Measurements from ENCODE around the gene PRM3. TPM values are rescaled to one million over a fixed set of nuclear protein-coding genes. Genes with fewer than 3 reads are reported as not detected.
"Not testable (repeated sequence)": the region's sequence is repeated elsewhere in the genome, so short reads cannot be mapped to it uniquely, and the experiment has no call there.

Gene PRM3
- total and polyA plus RNA-seq, 2 donors (not counting 1 experiment from before 2014, with no cell fraction given): not detected

GRCh38 chr16:11291091-11291703, 17.8 kb upstream of the PRM3 start:
- Mint-ChIP-seq H3K4me1 (peaks cover 42% of the 10 kb centered on the region), H3K27ac (no peak overlapping the region), H3K4me3 (no peak overlapping the region), H3K27me3 (no peaks in the 10 kb centered on the region), H3K9me3 (ENCODE audit: insufficient read depth) (no peaks in the 10 kb centered on the region)
- H3K36me3 ChIP-seq (replicated peaks in 1 of 2; ENCODE audit: control extremely low read depth in 1 of 2, control insufficient read depth in 1 of 2, extremely low read depth in 1 of 2, insufficient read depth in 2 of 2, low read length in 1 of 2): no peaks in the 10 kb centered on the region
- no peak overlapping the region for H3K4me3 ChIP-seq (ENCODE audit: control extremely low read depth in 1 of 5, extremely low read depth in 1 of 5, insufficient read depth in 1 of 5, low read depth in 2 of 5, low read length in 4 of 5)
- ChIA-PET POLR2A (no interaction called here), CTCF (interaction anchor here (0.9 to 1.8 kb wide), 3 partner anchors 12 to 67 kb away, joined by 3 to 5 read pairs (median 4); partner anchors contain the start of gene SOCS1)
- DNase-seq (no peak), ATAC-seq (ENCODE audit: low read depth) (no peak)
- H3K79me2 ChIP-seq (ENCODE audit: control insufficient read depth, insufficient read depth, low read length): no peaks in the 10 kb centered on the region
- H3K9me3 ChIP-seq (ENCODE audit: control extremely low read depth in 1 of 3, control insufficient read depth in 2 of 3, insufficient read depth in 1 of 3, low read length in 2 of 3): peaks cover 0 to 5% (median 0%) of the 10 kb centered on the region in 3 donors
- H3K9ac ChIP-seq (ENCODE audit: low read length): no peak overlapping the region
- TF ChIP-seq CTCF (IDR thresholded peaks at IDR 0.05): no peak
- no peak for TF ChIP-seq EZH2 (IDR thresholded peaks at IDR 0.05; ENCODE audit: borderline replicate concordance, insufficient read depth, low read depth, low read length, poor library complexity, severe bottlenecking)
- 97% methylated on average over 9 of the region's 10 CpGs for WGBS (ENCODE audit: insufficient coverage)
- H3K4me1 ChIP-seq (ENCODE audit: control insufficient read depth in 2 of 2, insufficient read depth in 2 of 2, low read length in 2 of 2): peaks cover 25 to 28% of the 10 kb centered on the region in 2 donors
- H2AFZ ChIP-seq (ENCODE audit: insufficient read depth, low read depth, low read length, poor library complexity, severe bottlenecking): no peak overlapping the region
- H3K27ac ChIP-seq (ENCODE audit: low read length in 2 of 2): no peak overlapping the region
- no peaks in the 10 kb centered on the region for H4K20me1 ChIP-seq (ENCODE audit: control insufficient read depth, insufficient read depth, low read length, poor library complexity, severe bottlenecking)
- H3K4me2 ChIP-seq (replicated peaks; ENCODE audit: low read depth, low read length, poor library complexity, severe bottlenecking): no peak overlapping the region
- peaks cover 0 to 6% (median 0%) of the 10 kb centered on the region in 4 experiments for H3K27me3 ChIP-seq (replicated peaks in 1 of 4; ENCODE audit: control extremely low read depth in 1 of 4, control insufficient read depth in 3 of 4, insufficient read depth in 4 of 4, low read length in 3 of 4)
- intact Hi-C loops (cut with micrococcal nuclease): no loop called here

- Histone ChIP-seq H3K9me3 (ENCODE audit: control extremely low read depth in 1 of 3, control insufficient read depth in 2 of 3, insufficient read depth in 1 of 3, low read length in 2 of 3) (peaks cover 0 to 6% (median 0%) of the 10 kb centered on the region in 3 donors), H3K4me2 (replicated peaks; ENCODE audit: low read depth, low read length, poor library complexity, severe bottlenecking) (no peak overlapping the region), H2AFZ (ENCODE audit: insufficient read depth, low read depth, low read length, poor library complexity, severe bottlenecking) (no peak overlapping the region), H4K20me1 (ENCODE audit: control insufficient read depth, insufficient read depth, low read length, poor library complexity, severe bottlenecking) (no peaks in the 10 kb centered on the region), H3K9ac (ENCODE audit: low read length) (no peak overlapping the region), H3K36me3 (replicated peaks in 1 of 2; ENCODE audit: control extremely low read depth in 1 of 2, control insufficient read depth in 1 of 2, extremely low read depth in 1 of 2, insufficient read depth in 2 of 2, low read length in 1 of 2) (no peaks in the 10 kb centered on the region), H3K27me3 (replicated peaks in 1 of 4; ENCODE audit: control extremely low read depth in 1 of 4, control insufficient read depth in 3 of 4, insufficient read depth in 4 of 4, low read length in 3 of 4) (peaks cover 0 to 6% (median 0%) of the 10 kb centered on the region in 4 experiments), H3K4me1 (ENCODE audit: control insufficient read depth in 2 of 2, insufficient read depth in 2 of 2, low read length in 2 of 2) (peaks cover 23% of the 10 kb centered on the region in 2 donors), H3K79me2 (ENCODE audit: control insufficient read depth, insufficient read depth, low read length) (no peaks in the 10 kb centered on the region), H3K4me3 (ENCODE audit: control extremely low read depth in 1 of 5, extremely low read depth in 1 of 5, insufficient read depth in 1 of 5, low read depth in 2 of 5, low read length in 4 of 5) (no peak overlapping the region), H3K27ac (ENCODE audit: low read length in 2 of 2) (no peak overlapping the region)
- TF ChIP-seq CTCF (IDR thresholded peaks at IDR 0.05) (no peak), EZH2 (IDR thresholded peaks at IDR 0.05; ENCODE audit: borderline replicate concordance, insufficient read depth, low read depth, low read length, poor library complexity, severe bottlenecking) (no peak)
- peak overlapping the region; percentile 27 for H3K27ac Mint-ChIP-seq
- ChIA-PET POLR2A (no interaction called here), CTCF (no interaction called here)
- intact Hi-C loops (cut with micrococcal nuclease): no loop called here
- WGBS (ENCODE audit: insufficient coverage): 99% methylated on average over 6 of the region's 8 CpGs
- DNase-seq (no peak), ATAC-seq (ENCODE audit: low read depth) (no peak)
- H3K9me3 Mint-ChIP-seq (ENCODE audit: insufficient read depth): peaks cover 5% of the 10 kb centered on the region
- H3K4me3 Mint-ChIP-seq: no peak overlapping the region
- H3K27me3 Mint-ChIP-seq: no peaks in the 10 kb centered on the region
- H3K4me1 Mint-ChIP-seq: peaks cover 48% of the 10 kb centered on the region
Observed at GRCh38 chr16:11290102-11290893, 16.9 kb upstream of the PRM3 start.

GRCh38 chr16:11289696-11290095, 16.3 kb upstream of the PRM3 start:
- peaks cover 42% of the 10 kb centered on the region for H3K4me1 Mint-ChIP-seq

More at GRCh38 chr16:11289696-11290095, 16.3 kb upstream of the PRM3 start:
- H4K20me1 ChIP-seq (ENCODE audit: control insufficient read depth, insufficient read depth, low read length, poor library complexity, severe bottlenecking); H3K27me3 ChIP-seq (replicated peaks in 1 of 4; ENCODE audit: control extremely low read depth in 1 of 4, control insufficient read depth in 3 of 4, insufficient read depth in 4 of 4, low read length in 3 of 4); H3K9me3 Mint-ChIP-seq (ENCODE audit: insufficient read depth); H3K4me3 ChIP-seq (ENCODE audit: control extremely low read depth in 1 of 5, extremely low read depth in 1 of 5, insufficient read depth in 1 of 5, low read depth in 2 of 5, low read length in 4 of 5); H3K27me3 Mint-ChIP-seq; H3K9ac ChIP-seq (ENCODE audit: low read length); ATAC-seq (ENCODE audit: low read depth); H3K4me3 Mint-ChIP-seq; DNase-seq; H3K36me3 ChIP-seq (replicated peaks in 1 of 2; ENCODE audit: control extremely low read depth in 1 of 2, control insufficient read depth in 1 of 2, extremely low read depth in 1 of 2, insufficient read depth in 2 of 2, low read length in 1 of 2); H2AFZ ChIP-seq (ENCODE audit: insufficient read depth, low read depth, low read length, poor library complexity, severe bottlenecking); H3K4me2 ChIP-seq (replicated peaks; ENCODE audit: low read depth, low read length, poor library complexity, severe bottlenecking); H3K9me3 ChIP-seq (ENCODE audit: control extremely low read depth in 1 of 3, control insufficient read depth in 2 of 3, insufficient read depth in 1 of 3, low read length in 2 of 3); H3K27ac ChIP-seq (ENCODE audit: low read length in 2 of 2); CTCF ChIA-PET; H3K27ac Mint-ChIP-seq; POLR2A ChIA-PET; H3K79me2 ChIP-seq (ENCODE audit: control insufficient read depth, insufficient read depth, low read length); intact Hi-C loops (cut with micrococcal nuclease): not testable (repeated sequence)
- WGBS (ENCODE audit: insufficient coverage): no CpG with 5 or more reads among the region's 4 CpGs
- H3K4me1 ChIP-seq (ENCODE audit: control insufficient read depth in 2 of 2, insufficient read depth in 2 of 2, low read length in 2 of 2): peaks cover 17 to 18% of the 10 kb centered on the region in 2 donors

All from B cell (primary cell).